ENCODE measurements around the gene DDX24. TPM values are rescaled to one million over a fixed set of nuclear protein-coding genes. Genes with fewer than 3 reads are reported as not detected.

DDX24 gene
- total and polyA plus RNA-seq, 12 donors, result 221 to 616 (median 337) TPM

DNA sequence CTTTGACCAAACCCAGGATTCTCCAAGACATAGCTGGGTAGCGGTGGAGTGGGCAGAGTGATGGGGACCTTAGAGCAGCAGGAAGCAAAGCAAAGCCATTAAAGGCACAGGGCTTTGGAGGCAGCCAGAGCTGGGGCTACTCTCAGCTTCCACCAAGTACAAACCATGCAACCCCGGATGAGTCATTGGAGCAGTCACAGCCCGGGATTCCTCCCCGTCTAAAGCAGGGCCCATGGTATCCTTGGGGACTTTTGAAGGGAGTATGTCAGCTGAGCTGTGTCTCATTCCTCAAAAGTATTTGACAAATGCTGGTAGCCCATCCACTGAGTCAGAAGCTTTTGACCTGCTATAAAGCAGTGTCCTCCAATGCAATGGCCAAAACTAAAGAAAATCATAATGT, 19.8 kb upstream of the DDX24 start:
- Histone ChIP-seq H3K4me1 (replicated peaks in 1 of 2) (peaks cover 0 to 4% of the 10 kb centered on the region in 2 donors), H3K27ac (peak overlapping the region in 3 of 5 donors; percentile 28 to 50 (median 38)), H3K9me3 (replicated peaks in 1 of 3) (no peaks in the 10 kb centered on the region), H3K27me3 (no peaks in the 10 kb centered on the region), H3K36me3 (replicated peaks in 1 of 2) (peaks cover 0 to 7% of the 10 kb centered on the region in 2 donors), H3K4me3 (no peak overlapping the region)
- intact Hi-C loops (cut with DNase I), result no loop called here
- peak; percentile 68 to 87 (median 82) for DNase-seq
- TF ChIP-seq CTCF (IDR thresholded peaks at IDR 0.05) (no peak), POLR2A (IDR thresholded peaks at IDR 0.05) (peak in 1 of 2 donors; percentile 15)
- WGBS, 4 donors, result 47 to 79% (median 59%) methylated on average over 4 of the region's 4 CpGs

DNA sequence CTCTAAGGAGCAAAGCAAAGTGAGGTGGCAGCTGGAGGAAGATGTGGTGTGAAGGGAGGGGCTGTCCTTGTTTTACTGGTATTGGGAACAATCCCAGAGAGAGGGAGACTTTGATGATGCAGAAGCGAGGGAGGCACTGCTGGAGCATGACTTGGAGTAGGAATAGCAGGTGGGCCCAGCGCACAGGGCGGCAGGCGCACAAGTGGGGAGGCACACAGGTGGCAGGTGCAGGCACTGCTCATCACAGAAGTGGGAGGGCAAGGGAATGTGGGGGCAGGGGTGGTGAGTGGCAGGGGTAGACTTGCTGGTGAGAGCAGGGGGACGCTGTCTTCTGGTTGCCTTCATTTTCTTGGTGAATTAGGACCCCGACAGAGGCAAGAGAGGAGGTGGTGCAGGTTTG, 18.0 kb upstream of the DDX24 start:
- Histone ChIP-seq H3K36me3 (replicated peaks in 1 of 2) (peaks cover 0 to 7% of the 10 kb centered on the region in 2 donors), H3K9me3 (replicated peaks in 1 of 3) (no peaks in the 10 kb centered on the region), H3K4me3 (no peak overlapping the region), H3K27ac (no peak overlapping the region), H3K27me3 (no peaks in the 10 kb centered on the region), H3K4me1 (replicated peaks in 1 of 2) (peaks cover 0 to 4% of the 10 kb centered on the region in 2 donors)
- DNase-seq, result peak in 1 of 7 donors; percentile 35
- TF ChIP-seq CTCF (IDR thresholded peaks at IDR 0.05) (no peak), POLR2A (IDR thresholded peaks at IDR 0.05) (no peak)
- intact Hi-C loops (cut with DNase I), result no loop called here
- WGBS, 4 donors, result 76 to 97% (median 89%) methylated on average over 6 of the region's 6 CpGs

- WGBS, 4 donors, result 72 to 81% (median 77%) methylated on average over 10 of the region's 10 CpGs
- intact Hi-C loops (cut with DNase I), result no loop called here
- H3K36me3 ChIP-seq (replicated peaks in 1 of 2), result peaks cover 0 to 7% of the 10 kb centered on the region in 2 donors
- H3K4me1 ChIP-seq (replicated peaks in 1 of 2), result peaks cover 0 to 4% of the 10 kb centered on the region in 2 donors
- DNase-seq, result no peak
- no peak overlapping the region for H3K4me3 ChIP-seq
- TF ChIP-seq POLR2A (IDR thresholded peaks at IDR 0.05) (no peak), CTCF (IDR thresholded peaks at IDR 0.05) (no peak)
- H3K27ac ChIP-seq, result no peak overlapping the region
- H3K9me3 ChIP-seq (replicated peaks in 1 of 3), result no peaks in the 10 kb centered on the region
- no peaks in the 10 kb centered on the region for H3K27me3 ChIP-seq
Observed at GRCh38 chr14:94098326-94098992, 17.5 kb upstream of the DDX24 start.

- H3K27me3 ChIP-seq, result no peaks in the 10 kb centered on the region
- no peak overlapping the region for H3K27ac ChIP-seq
- intact Hi-C loops (cut with DNase I), result no loop called here
- H3K9me3 ChIP-seq (replicated peaks in 1 of 3), result no peaks in the 10 kb centered on the region
- 89 to 98% (median 95%) methylated on average over 4 of the region's 4 CpGs for WGBS, 4 donors
- no peak for TF ChIP-seq CTCF (IDR thresholded peaks at IDR 0.05)
- no peak for TF ChIP-seq POLR2A (IDR thresholded peaks at IDR 0.05)
- H3K36me3 ChIP-seq (replicated peaks in 1 of 2), result peaks cover 0 to 7% of the 10 kb centered on the region in 2 donors
- peaks cover 0 to 4% of the 10 kb centered on the region in 2 donors for H3K4me1 ChIP-seq (replicated peaks in 1 of 2)
- no peak overlapping the region for H3K4me3 ChIP-seq
- no peak for DNase-seq
Observed at GRCh38 chr14:94097091-94097490, 16.1 kb upstream of the DDX24 start.

All from adrenal gland (tissue), 12 donors.